MCF 10A (cell line): ENCODE results near the gene PVALEF. TPM values are rescaled to one million over a fixed set of nuclear protein-coding genes. Genes with fewer than 3 reads are reported as not detected.

Experiments
- BruUV-seq: library from RNA; stranded (reverse); fragments of 400-500 nt; replicated peaks from 2 replicates; lab custom pipeline; 2021; lab: Mats Ljungman, UMichigan
- CTCF ChIA-PET: fragments of 300-600 bp; sonication (Branson Sonifier 250); formaldehyde crosslinking; extraction: SDS; loops from one replicate; lab custom pipeline; 2021; ENCODE audit warnings: antibody characterized with exemption, inconsistent platforms; lab: Yijun Ruan, JAX
- POLR2A ChIA-PET: fragments of 300-600, 350-650 bp; sonication (Branson Sonifier 250); formaldehyde crosslinking; extraction: SDS; loops from one replicate; lab custom pipeline; 2020; ENCODE audit warnings: antibody characterized with exemption, inconsistent platforms; lab: Yijun Ruan, JAX
- DNase-seq: peaks from one replicate; pipeline ENCODE4 v3.0.0-alpha.2; 2018; ENCODE audit not compliant: unreplicated experiment
- H3K27ac Mint-ChIP-seq: one replicate; pipeline ENCODE4 v1.8.0; 2022; ENCODE audit warnings: mild to moderate bottlenecking, low read depth, mixed read lengths; ENCODE audit not compliant: unreplicated experiment
- H3K27me3 Mint-ChIP-seq: one replicate; pipeline ENCODE4 v1.8.0; 2022; ENCODE audit warnings: mixed read lengths; ENCODE audit not compliant: insufficient read depth, unreplicated experiment
- H3K36me3 Mint-ChIP-seq: one replicate; pipeline ENCODE4 v1.8.0; 2022; ENCODE audit warnings: mild to moderate bottlenecking, moderate library complexity, mixed read lengths; ENCODE audit not compliant: insufficient read depth, unreplicated experiment
- H3K4me1 Mint-ChIP-seq: one replicate; pipeline ENCODE4 v1.8.0; 2022; ENCODE audit warnings: mixed read lengths; ENCODE audit not compliant: insufficient read depth, unreplicated experiment
- H3K4me3 Mint-ChIP-seq: one replicate; pipeline ENCODE4 v1.8.0; 2022; ENCODE audit warnings: mild to moderate bottlenecking, moderate library complexity, mixed read lengths; ENCODE audit not compliant: unreplicated experiment
- H3K9me3 Mint-ChIP-seq: one replicate; pipeline ENCODE4 v1.8.0; 2022; ENCODE audit warnings: mixed read lengths; ENCODE audit not compliant: unreplicated experiment
- CTCF ChIP-seq: fragments of 200-600 bp; IDR thresholded peaks from one replicate; pipeline ENCODE4 v1.8.0; 2022; ENCODE audit warnings: antibody characterized with exemption, mild to moderate bottlenecking; ENCODE audit not compliant: unreplicated experiment
- intact Hi-C: fragments of 100-400 bp; cut with micrococcal nuclease; formaldehyde crosslinking; loops from 2 replicates; pipeline ENCODE4 v1.14.1; 2022
- total RNA-seq: library from RNA; stranded (reverse); gene quantifications from 2 replicates; pipeline ENCODE4 v1.2.3, GENCODE V29; 2022

The PVALEF gene
- total RNA-seq, 1 experiment from 2014 or later, result not detected

GRCh38 chr17:81134064-81134781, 31.1 kb upstream of the PVALEF start:
- H3K4me1 Mint-ChIP-seq, result peaks cover 6% of the 10 kb centered on the region
- H3K27me3 Mint-ChIP-seq, result no peaks in the 10 kb centered on the region
- POLR2A ChIA-PET, result interaction anchor here (1.1 kb wide), 1 partner anchor 11 kb away, joined by 4 read pairs; no protein-coding TSS in a partner anchor
- H3K9me3 Mint-ChIP-seq, result no peaks in the 10 kb centered on the region
- no peaks in the 10 kb centered on the region for H3K36me3 Mint-ChIP-seq
- no TSS peak for BruUV-seq
- CTCF ChIA-PET, result interaction anchor here (0.5 to 1.4 kb wide), 3 partner anchors 9 to 20 kb away, joined by 3 to 4 read pairs (median 3); no protein-coding TSS in a partner anchor
- H3K4me3 Mint-ChIP-seq, result no peak overlapping the region
- intact Hi-C loops, result no loop called here
- no peak for TF ChIP-seq CTCF
- no peak for DNase-seq
- no peak overlapping the region for H3K27ac Mint-ChIP-seq

- Mint-ChIP-seq H3K4me3 (no peak overlapping the region), H3K36me3 (no peaks in the 10 kb centered on the region), H3K27ac (no peak overlapping the region), H3K4me1 (peaks cover 6% of the 10 kb centered on the region), H3K9me3 (no peaks in the 10 kb centered on the region), H3K27me3 (no peaks in the 10 kb centered on the region)
- ChIA-PET POLR2A (interaction anchor here (1.1 kb wide), 1 partner anchor 9 kb away, joined by 4 read pairs; no protein-coding TSS in a partner anchor), CTCF (interaction anchor here (1.3 kb wide), 1 partner anchor 15 kb away, joined by 4 read pairs; no protein-coding TSS in a partner anchor)
- intact Hi-C loops, result no loop called here
- TF ChIP-seq CTCF, result no peak
- DNase-seq, result no peak
- BruUV-seq, result no TSS peak
These were observed 29.6 kb upstream of the PVALEF start for GRCh38 chr17:81135505-81136278.

- Mint-ChIP-seq H3K27me3 (no peaks in the 10 kb centered on the region), H3K27ac (no peak overlapping the region), H3K36me3 (no peaks in the 10 kb centered on the region), H3K4me3 (no peak overlapping the region), H3K4me1 (peaks cover 6% of the 10 kb centered on the region), H3K9me3 (no peaks in the 10 kb centered on the region)
- no TSS peak for BruUV-seq
- POLR2A ChIA-PET, result no interaction called here
- intact Hi-C loops, result no loop called here
- no peak for TF ChIP-seq CTCF
- no peak for DNase-seq
- CTCF ChIA-PET, result interaction anchor here (1.3 kb wide), 1 partner anchor 16 kb away, joined by 4 read pairs; no protein-coding TSS in a partner anchor
These were observed 28.9 kb upstream of the PVALEF start for GRCh38 chr17:81136366-81136765.

GRCh38 chr17:81137248-81137647, 28.1 kb upstream of the PVALEF start:
- no peak for DNase-seq
- CTCF ChIA-PET, result no interaction called here
- TF ChIP-seq CTCF, result no peak
- BruUV-seq, result no TSS peak
- Mint-ChIP-seq H3K27ac (no peak overlapping the region), H3K9me3 (no peaks in the 10 kb centered on the region), H3K36me3 (no peaks in the 10 kb centered on the region), H3K4me1 (peaks cover 6% of the 10 kb centered on the region), H3K27me3 (no peaks in the 10 kb centered on the region), H3K4me3 (no peak overlapping the region)
- POLR2A ChIA-PET, result no interaction called here
- intact Hi-C loops, result no loop called here
